H1 (cell line): ENCODE data around the gene CROCC2. TPM values are rescaled to one million over a fixed set of nuclear protein-coding genes. Genes with fewer than 3 reads are reported as not detected.

Experiments used
- CEBPB ChIP-seq: IDR thresholded peaks from 2 replicates; pipeline ENCODE4 v1.6.1; 2012; ENCODE audit warnings: low read depth, low read length
- CHD7 ChIP-seq: fragments of 300-600 bp; sonication (generic); IDR thresholded peaks from 2 replicates; pipeline ENCODE4 v1.7.1; 2012; ENCODE audit warnings: low read length, moderate library complexity, mild to moderate bottlenecking, inconsistent platforms; ENCODE audit not compliant: insufficient replicate concordance
- SIRT6 ChIP-seq: IDR thresholded peaks from one replicate; pipeline ENCODE4 v1.7.1; 2012; ENCODE audit warnings: low read length, inconsistent platforms
- SUZ12 ChIP-seq: fragments of 200-600 bp; sonication (generic); IDR thresholded peaks from 2 replicates; pipeline ENCODE4 v1.6.1; 2012; ENCODE audit warnings: mild to moderate bottlenecking, inconsistent platforms, low read length, moderate library complexity, mixed read lengths
- polyA plus RNA-seq, 7 experiments: library from polyadenylated mRNA; depleted of rRNA in 3 of 7; stranded (reverse) in 5 of 7; unstranded in 2 of 7; fragments of >200 nt in 5 of 7; fragments of 200-250 nt in 2 of 7; gene quantifications; 1 replicate in 5 of 7; 2 replicates in 1 of 7; 4 replicates in 1 of 7; pipeline versions ENCODE4 v1.2.1 to v1.2.3, GENCODE V29; 2011 to 2013; ENCODE audit warnings: missing spikeins in 2 of 7, mixed read lengths in 2 of 7
- total RNA-seq: library from RNA; stranded (reverse); fragmentation: NEBNext Ultra II Directional; extraction: Animal tissue kit (Norgen Biotek cat#: 25700); gene quantifications from 2 replicates; pipeline ENCODE4 v1.2.1, GENCODE V29; 2021

Gene CROCC2
- total and polyA plus RNA-seq, 2 of the 8 experiments (the other 6 are each of a cell fraction or from before 2014, with no cell fraction given): not detected

GRCh38 chr2:240919786-240920782 is 13.9 kb downstream of the CROCC2 start (continued):
- TF ChIP-seq CHD7 (no peak), SIRT6 (no peak), SUZ12 (no peak), CEBPB (no peak)
